Measurements from ENCODE around the gene SCMH1.

DNA sequence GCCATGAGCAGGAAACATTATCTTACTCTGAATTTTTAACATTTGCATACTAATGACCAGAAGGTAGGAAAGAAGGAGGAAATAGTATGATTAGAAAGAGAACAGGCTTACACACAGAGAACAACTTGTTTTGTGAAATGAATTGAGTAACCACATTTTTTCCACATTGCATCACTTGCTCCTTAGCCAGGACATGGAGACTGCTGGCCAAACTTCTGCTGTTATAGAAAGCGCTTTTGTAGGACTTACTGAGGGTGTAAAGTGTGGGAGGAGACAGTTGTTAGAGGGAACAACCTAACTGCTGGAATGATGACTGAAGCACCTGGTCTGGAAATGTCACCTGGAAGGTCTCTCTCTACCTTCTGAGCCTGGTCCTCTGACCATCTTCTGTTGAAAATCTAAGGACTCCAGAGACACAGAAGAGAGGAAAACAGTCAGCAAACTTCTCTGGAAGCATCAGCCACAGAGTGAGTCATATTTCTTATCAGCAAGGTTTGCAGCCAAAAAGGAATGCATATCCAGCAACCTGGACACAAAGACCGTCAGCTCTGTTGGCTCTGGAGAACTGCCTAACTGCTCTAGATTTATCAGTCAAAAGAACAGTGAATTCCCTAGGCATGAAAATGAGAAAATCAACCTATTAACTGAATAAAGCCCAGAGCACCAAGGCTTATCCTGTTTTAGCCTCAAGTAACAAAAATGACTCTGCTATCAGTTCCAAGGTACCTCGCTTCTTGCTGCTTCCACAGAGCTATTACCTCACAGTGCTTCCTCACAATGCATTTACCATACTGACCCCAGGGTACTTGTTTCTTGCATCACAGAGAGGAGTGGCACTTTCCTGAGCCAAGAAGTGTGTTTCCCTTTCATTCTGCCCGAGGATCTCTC lies 132.6 kb downstream of the SCMH1 start:
- no peak for TF ChIP-seq EZH2 (IDR thresholded peaks at IDR 0.05; ENCODE audit: borderline replicate concordance, low read length)
- TF ChIP-seq, protein P1, sequence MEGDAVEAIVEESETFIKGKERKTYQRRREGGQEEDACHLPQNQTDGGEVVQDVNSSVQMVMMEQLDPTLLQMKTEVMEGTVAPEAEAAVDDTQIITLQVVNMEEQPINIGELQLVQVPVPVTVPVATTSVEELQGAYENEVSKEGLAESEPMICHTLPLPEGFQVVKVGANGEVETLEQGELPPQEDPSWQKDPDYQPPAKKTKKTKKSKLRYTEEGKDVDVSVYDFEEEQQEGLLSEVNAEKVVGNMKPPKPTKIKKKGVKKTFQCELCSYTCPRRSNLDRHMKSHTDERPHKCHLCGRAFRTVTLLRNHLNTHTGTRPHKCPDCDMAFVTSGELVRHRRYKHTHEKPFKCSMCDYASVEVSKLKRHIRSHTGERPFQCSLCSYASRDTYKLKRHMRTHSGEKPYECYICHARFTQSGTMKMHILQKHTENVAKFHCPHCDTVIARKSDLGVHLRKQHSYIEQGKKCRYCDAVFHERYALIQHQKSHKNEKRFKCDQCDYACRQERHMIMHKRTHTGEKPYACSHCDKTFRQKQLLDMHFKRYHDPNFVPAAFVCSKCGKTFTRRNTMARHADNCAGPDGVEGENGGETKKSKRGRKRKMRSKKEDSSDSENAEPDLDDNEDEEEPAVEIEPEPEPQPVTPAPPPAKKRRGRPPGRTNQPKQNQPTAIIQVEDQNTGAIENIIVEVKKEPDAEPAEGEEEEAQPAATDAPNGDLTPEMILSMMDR (IDR thresholded peaks at IDR 0.05; ENCODE audit: low read length): no peak
